ENCODE measurements around the gene HES1.

GRCh38 chr3:194095464-194095863, 40.5 kb upstream of the HES1 start:
- TF ChIP-seq, protein P1, sequence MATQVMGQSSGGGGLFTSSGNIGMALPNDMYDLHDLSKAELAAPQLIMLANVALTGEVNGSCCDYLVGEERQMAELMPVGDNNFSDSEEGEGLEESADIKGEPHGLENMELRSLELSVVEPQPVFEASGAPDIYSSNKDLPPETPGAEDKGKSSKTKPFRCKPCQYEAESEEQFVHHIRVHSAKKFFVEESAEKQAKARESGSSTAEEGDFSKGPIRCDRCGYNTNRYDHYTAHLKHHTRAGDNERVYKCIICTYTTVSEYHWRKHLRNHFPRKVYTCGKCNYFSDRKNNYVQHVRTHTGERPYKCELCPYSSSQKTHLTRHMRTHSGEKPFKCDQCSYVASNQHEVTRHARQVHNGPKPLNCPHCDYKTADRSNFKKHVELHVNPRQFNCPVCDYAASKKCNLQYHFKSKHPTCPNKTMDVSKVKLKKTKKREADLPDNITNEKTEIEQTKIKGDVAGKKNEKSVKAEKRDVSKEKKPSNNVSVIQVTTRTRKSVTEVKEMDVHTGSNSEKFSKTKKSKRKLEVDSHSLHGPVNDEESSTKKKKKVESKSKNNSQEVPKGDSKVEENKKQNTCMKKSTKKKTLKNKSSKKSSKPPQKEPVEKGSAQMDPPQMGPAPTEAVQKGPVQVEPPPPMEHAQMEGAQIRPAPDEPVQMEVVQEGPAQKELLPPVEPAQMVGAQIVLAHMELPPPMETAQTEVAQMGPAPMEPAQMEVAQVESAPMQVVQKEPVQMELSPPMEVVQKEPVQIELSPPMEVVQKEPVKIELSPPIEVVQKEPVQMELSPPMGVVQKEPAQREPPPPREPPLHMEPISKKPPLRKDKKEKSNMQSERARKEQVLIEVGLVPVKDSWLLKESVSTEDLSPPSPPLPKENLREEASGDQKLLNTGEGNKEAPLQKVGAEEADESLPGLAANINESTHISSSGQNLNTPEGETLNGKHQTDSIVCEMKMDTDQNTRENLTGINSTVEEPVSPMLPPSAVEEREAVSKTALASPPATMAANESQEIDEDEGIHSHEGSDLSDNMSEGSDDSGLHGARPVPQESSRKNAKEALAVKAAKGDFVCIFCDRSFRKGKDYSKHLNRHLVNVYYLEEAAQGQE (IDR thresholded peaks at IDR 0.05; ENCODE audit: insufficient read depth in 1 of 2, low read depth in 2 of 2, low read length in 2 of 2): peak in 1 of 2 experiments; percentile 58; a peak in 1 of 4 replicates
- no peak for TF ChIP-seq POLR2AphosphoS5 (IDR thresholded peaks at IDR 0.05; ENCODE audit: low read depth, low read length)
- TF ChIP-seq TAF1 (IDR thresholded peaks at IDR 0.05; ENCODE audit: borderline replicate concordance, insufficient read depth, low read length): no peak
- no peak for TF ChIP-seq FOXP2 (optimal IDR thresholded peaks at IDR 0.05; ENCODE audit: borderline replicate concordance, extremely low read depth, extremely low read length, insufficient read depth)
